Measurements from ENCODE around the gene MTRF1.

DNA sequence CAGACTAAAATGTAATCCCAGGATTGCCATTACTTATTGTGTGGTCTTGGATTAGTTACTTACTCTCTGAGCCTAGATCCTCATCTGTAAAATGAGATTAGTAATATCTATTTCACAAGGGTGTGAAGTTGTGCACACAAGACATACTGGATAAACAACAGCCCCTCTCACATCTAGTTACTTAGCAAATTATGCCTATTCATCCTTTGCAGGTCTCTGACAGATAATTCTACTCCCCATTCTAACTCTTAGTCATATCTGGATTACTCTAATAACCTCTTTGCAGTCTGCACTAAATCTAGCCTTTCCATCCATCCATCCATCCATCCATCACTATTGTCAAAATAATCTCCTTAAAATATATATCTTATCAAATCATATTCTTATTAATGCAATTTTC lies 12.4 kb downstream of the MTRF1 start:
- TF ChIP-seq, protein P1, sequence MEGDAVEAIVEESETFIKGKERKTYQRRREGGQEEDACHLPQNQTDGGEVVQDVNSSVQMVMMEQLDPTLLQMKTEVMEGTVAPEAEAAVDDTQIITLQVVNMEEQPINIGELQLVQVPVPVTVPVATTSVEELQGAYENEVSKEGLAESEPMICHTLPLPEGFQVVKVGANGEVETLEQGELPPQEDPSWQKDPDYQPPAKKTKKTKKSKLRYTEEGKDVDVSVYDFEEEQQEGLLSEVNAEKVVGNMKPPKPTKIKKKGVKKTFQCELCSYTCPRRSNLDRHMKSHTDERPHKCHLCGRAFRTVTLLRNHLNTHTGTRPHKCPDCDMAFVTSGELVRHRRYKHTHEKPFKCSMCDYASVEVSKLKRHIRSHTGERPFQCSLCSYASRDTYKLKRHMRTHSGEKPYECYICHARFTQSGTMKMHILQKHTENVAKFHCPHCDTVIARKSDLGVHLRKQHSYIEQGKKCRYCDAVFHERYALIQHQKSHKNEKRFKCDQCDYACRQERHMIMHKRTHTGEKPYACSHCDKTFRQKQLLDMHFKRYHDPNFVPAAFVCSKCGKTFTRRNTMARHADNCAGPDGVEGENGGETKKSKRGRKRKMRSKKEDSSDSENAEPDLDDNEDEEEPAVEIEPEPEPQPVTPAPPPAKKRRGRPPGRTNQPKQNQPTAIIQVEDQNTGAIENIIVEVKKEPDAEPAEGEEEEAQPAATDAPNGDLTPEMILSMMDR (conservative IDR thresholded peaks at IDR 0.05; ENCODE audit: low read depth, low read length), result no peak
- TF ChIP-seq, protein P2, sequence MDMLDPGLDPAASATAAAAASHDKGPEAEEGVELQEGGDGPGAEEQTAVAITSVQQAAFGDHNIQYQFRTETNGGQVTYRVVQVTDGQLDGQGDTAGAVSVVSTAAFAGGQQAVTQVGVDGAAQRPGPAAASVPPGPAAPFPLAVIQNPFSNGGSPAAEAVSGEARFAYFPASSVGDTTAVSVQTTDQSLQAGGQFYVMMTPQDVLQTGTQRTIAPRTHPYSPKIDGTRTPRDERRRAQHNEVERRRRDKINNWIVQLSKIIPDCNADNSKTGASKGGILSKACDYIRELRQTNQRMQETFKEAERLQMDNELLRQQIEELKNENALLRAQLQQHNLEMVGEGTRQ (IDR thresholded peaks at IDR 0.05; ENCODE audit: low read depth, low read length), result no peak
- TF ChIP-seq POLR2A (IDR thresholded peaks at IDR 0.05; ENCODE audit: low read depth, low read length), result no peak

Data from IMR-90 (cell line).